ENCODE data around the gene IQSEC1.
A peak's percentile ranks its signal among the peaks of the same experiment; 100 is the strongest.

IQSEC1 gene

DNA sequence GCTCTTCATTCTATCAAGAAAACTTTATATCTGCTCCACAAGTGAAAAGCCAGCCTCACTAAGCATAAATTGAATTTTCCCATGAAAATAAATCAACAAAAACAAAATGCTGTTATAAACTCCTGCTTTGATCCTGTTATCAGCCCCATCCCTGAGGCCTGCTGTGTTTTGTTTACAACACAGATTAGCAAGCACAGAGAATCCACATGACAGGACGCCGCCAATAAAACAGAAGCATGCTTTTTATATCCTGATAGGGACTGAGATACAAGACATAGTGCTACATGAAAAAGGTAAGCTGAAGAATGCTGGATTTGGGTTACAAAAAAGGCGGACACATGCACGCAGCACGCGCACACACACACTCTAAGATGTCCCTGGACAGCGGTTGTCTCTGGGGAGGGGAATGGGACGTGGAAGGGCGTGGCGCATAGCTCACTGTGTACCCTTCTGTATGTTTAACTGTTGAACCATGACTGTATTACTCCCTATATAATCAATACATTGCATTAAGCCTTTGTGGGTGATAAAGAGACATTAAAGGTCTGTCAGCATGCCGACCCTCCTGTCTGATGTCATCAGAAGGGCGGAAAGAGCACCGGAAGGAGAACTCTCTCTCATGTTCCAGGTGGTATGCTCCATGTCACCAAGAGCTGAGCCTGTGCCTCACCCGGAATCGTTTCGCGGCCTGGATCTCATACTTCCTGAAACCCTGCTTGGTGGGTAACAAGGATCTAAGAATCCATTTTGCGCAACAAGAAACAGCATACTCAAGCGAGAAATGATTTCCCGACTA, 93.9 kb downstream of the IQSEC1 start:
- Histone ChIP-seq H2BK12ac (ENCODE audit: low read length) (no peak overlapping the region), H2BK5ac (ENCODE audit: low read length) (no peak overlapping the region), H3K4ac (ENCODE audit: low read length) (no peak overlapping the region), H3K27me3 (ENCODE audit: control insufficient read depth in 3 of 3, insufficient read depth in 3 of 3, low read depth in 1 of 3, low read length in 3 of 3) (no peaks in the 10 kb centered on the region), H2BK15ac (ENCODE audit: low read length) (no peak overlapping the region), H3K23ac (ENCODE audit: low read depth, low read length, poor library complexity) (no peak overlapping the region), H2BK120ac (ENCODE audit: low read depth, low read length) (no peak overlapping the region), H4K8ac (ENCODE audit: low read depth, low read length) (no peak overlapping the region), H3K4me2 (ENCODE audit: insufficient read depth, low read length, poor library complexity, severe bottlenecking) (no peak overlapping the region), H3K27ac (replicated peaks; ENCODE audit: low read length) (no peak overlapping the region), H3K18ac (ENCODE audit: low read length) (no peak overlapping the region), H2AK5ac (ENCODE audit: low read depth, low read length) (no peak overlapping the region), H3K9ac (ENCODE audit: low read depth, low read length, poor library complexity) (no peak overlapping the region), H3K36me3 (replicated peaks in 1 of 2; ENCODE audit: control insufficient read depth in 2 of 2, insufficient read depth in 2 of 2, low read length in 2 of 2) (no peaks in the 10 kb centered on the region), H3K14ac (ENCODE audit: low read length) (no peak overlapping the region), H4K91ac (ENCODE audit: low read depth, low read length, poor library complexity) (no peak overlapping the region), H3K4me1 (ENCODE audit: control insufficient read depth in 2 of 2, insufficient read depth in 1 of 2, low read depth in 1 of 2, low read length in 2 of 2) (peaks cover 7 to 10% of the 10 kb centered on the region in 2 donors), H3K79me1 (ENCODE audit: low read depth, low read length) (peaks cover 4% of the 10 kb centered on the region), H2AFZ (ENCODE audit: low read length) (no peak overlapping the region), H3K9me3 (replicated peaks in 1 of 2; ENCODE audit: control insufficient read depth in 2 of 2, insufficient read depth in 1 of 2, low read depth in 1 of 2, low read length in 2 of 2) (no peaks in the 10 kb centered on the region), H3K4me3 (ENCODE audit: low read length in 2 of 2) (no peak overlapping the region)
- no peak for DNase-seq (ENCODE audit: low spot score)
- WGBS, 2 donors (ENCODE audit: extremely low coverage in 2 of 2, insufficient read length in 2 of 2, insufficient replicate concordance in 1 of 2), result no CpG with 5 or more reads among the region's 20 CpGs

DNA sequence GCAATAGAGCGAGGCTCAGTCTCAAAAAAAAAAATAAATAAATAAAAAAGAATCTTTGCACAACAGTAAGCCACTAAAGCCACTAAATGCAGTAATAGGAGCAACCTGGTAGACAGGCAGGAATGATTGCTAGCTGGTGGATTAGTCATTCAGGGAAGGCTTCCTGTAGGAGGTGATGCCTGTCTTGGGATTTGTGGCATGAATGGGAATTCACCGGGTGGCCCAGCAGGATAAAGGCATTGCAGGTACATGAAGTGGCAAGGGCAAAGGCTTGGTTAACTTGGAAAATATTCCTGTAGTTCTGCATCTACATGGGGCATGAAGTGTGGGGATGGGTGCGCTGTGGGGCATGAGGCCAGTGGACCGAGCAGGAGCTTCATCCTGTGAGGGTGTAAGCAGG, 94.5 kb downstream of the IQSEC1 start:
- DNase-seq (ENCODE audit: low spot score), result no peak
- Histone ChIP-seq H2BK120ac (ENCODE audit: low read depth, low read length) (no peak overlapping the region), H3K18ac (ENCODE audit: low read length) (no peak overlapping the region), H3K14ac (ENCODE audit: low read length) (no peak overlapping the region), H3K27ac (replicated peaks; ENCODE audit: low read length) (no peak overlapping the region), H2AK5ac (ENCODE audit: low read depth, low read length) (no peak overlapping the region), H3K4me2 (ENCODE audit: insufficient read depth, low read length, poor library complexity, severe bottlenecking) (no peak overlapping the region), H3K27me3 (ENCODE audit: control insufficient read depth in 3 of 3, insufficient read depth in 3 of 3, low read depth in 1 of 3, low read length in 3 of 3) (no peaks in the 10 kb centered on the region), H4K91ac (ENCODE audit: low read depth, low read length, poor library complexity) (no peak overlapping the region), H2BK12ac (ENCODE audit: low read length) (no peak overlapping the region), H3K9me3 (replicated peaks in 1 of 2; ENCODE audit: control insufficient read depth in 2 of 2, insufficient read depth in 1 of 2, low read depth in 1 of 2, low read length in 2 of 2) (no peaks in the 10 kb centered on the region), H2BK15ac (ENCODE audit: low read length) (no peak overlapping the region), H3K4ac (ENCODE audit: low read length) (no peak overlapping the region), H4K8ac (ENCODE audit: low read depth, low read length) (no peak overlapping the region), H3K36me3 (replicated peaks in 1 of 2; ENCODE audit: control insufficient read depth in 2 of 2, insufficient read depth in 2 of 2, low read length in 2 of 2) (no peaks in the 10 kb centered on the region), H3K4me1 (ENCODE audit: control insufficient read depth in 2 of 2, insufficient read depth in 1 of 2, low read depth in 1 of 2, low read length in 2 of 2) (peaks cover 6 to 10% of the 10 kb centered on the region in 2 donors), H3K23ac (ENCODE audit: low read depth, low read length, poor library complexity) (no peak overlapping the region), H3K4me3 (ENCODE audit: low read length in 2 of 2) (no peak overlapping the region), H2AFZ (ENCODE audit: low read length) (no peak overlapping the region), H3K79me1 (ENCODE audit: low read depth, low read length) (peaks cover 4% of the 10 kb centered on the region), H2BK5ac (ENCODE audit: low read length) (no peak overlapping the region), H3K9ac (ENCODE audit: low read depth, low read length, poor library complexity) (no peak overlapping the region)
- no CpG with 5 or more reads among the region's 4 CpGs for WGBS, 2 donors (ENCODE audit: extremely low coverage in 2 of 2, insufficient read length in 2 of 2, insufficient replicate concordance in 1 of 2)

DNA sequence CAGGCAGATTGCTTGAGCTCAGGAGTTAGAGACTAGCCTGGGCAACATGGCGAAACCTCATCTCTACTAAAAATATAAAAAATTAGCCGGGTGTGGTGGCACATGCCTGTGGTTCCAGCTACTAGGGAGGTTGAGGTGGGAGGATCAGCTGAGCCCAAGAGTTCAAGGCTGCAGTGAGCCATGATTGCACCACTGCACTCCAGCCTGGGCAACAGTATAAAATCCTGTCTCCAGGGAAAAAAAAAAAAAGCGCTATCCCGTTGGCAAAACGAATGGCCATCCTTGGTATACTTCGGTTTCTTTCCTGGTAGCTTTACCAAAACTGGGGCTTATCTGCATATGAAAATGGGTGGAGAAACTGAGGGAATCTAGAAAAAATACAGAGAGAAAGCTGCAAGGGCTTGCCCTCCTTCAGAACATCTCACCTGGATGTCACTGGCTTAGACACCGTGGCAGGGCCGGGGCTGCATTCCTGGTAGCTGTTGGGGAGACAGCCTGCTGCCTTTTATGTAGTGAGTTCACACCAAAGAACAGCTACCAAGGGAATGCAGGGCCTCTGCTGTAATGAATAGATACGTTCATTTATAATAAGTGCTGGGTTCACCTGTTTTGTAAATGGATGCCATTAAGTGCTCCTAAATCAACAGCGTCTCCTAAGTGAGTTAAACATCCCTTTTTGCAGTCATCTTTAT, 96.0 kb downstream of the IQSEC1 start:
- Histone ChIP-seq H2BK5ac (ENCODE audit: low read length) (no peak overlapping the region), H4K91ac (ENCODE audit: low read depth, low read length, poor library complexity) (no peak overlapping the region), H2AFZ (ENCODE audit: low read length) (no peak overlapping the region), H2BK12ac (ENCODE audit: low read length) (no peak overlapping the region), H4K8ac (ENCODE audit: low read depth, low read length) (no peak overlapping the region), H3K23ac (ENCODE audit: low read depth, low read length, poor library complexity) (no peak overlapping the region), H2BK120ac (ENCODE audit: low read depth, low read length) (no peak overlapping the region), H3K27ac (replicated peaks; ENCODE audit: low read length) (no peak overlapping the region), H3K4me3 (ENCODE audit: low read length in 2 of 2) (no peak overlapping the region), H2AK5ac (ENCODE audit: low read depth, low read length) (no peak overlapping the region), H3K27me3 (ENCODE audit: control insufficient read depth in 3 of 3, insufficient read depth in 3 of 3, low read depth in 1 of 3, low read length in 3 of 3) (no peaks in the 10 kb centered on the region), H3K14ac (ENCODE audit: low read length) (no peak overlapping the region), H3K4ac (ENCODE audit: low read length) (no peak overlapping the region), H3K4me2 (ENCODE audit: insufficient read depth, low read length, poor library complexity, severe bottlenecking) (no peak overlapping the region), H3K36me3 (replicated peaks in 1 of 2; ENCODE audit: control insufficient read depth in 2 of 2, insufficient read depth in 2 of 2, low read length in 2 of 2) (no peaks in the 10 kb centered on the region), H3K9me3 (replicated peaks in 1 of 2; ENCODE audit: control insufficient read depth in 2 of 2, insufficient read depth in 1 of 2, low read depth in 1 of 2, low read length in 2 of 2) (no peaks in the 10 kb centered on the region), H3K79me1 (ENCODE audit: low read depth, low read length) (no peaks in the 10 kb centered on the region), H3K4me1 (ENCODE audit: control insufficient read depth in 2 of 2, insufficient read depth in 1 of 2, low read depth in 1 of 2, low read length in 2 of 2) (peaks cover 6 to 10% of the 10 kb centered on the region in 2 donors), H2BK15ac (ENCODE audit: low read length) (no peak overlapping the region), H3K18ac (ENCODE audit: low read length) (no peak overlapping the region), H3K9ac (ENCODE audit: low read depth, low read length, poor library complexity) (no peak overlapping the region)
- DNase-seq (ENCODE audit: low spot score), result no peak
- no CpG with 5 or more reads among the region's 10 CpGs for WGBS, 2 donors (ENCODE audit: extremely low coverage in 2 of 2, insufficient read length in 2 of 2, insufficient replicate concordance in 1 of 2)

DNA sequence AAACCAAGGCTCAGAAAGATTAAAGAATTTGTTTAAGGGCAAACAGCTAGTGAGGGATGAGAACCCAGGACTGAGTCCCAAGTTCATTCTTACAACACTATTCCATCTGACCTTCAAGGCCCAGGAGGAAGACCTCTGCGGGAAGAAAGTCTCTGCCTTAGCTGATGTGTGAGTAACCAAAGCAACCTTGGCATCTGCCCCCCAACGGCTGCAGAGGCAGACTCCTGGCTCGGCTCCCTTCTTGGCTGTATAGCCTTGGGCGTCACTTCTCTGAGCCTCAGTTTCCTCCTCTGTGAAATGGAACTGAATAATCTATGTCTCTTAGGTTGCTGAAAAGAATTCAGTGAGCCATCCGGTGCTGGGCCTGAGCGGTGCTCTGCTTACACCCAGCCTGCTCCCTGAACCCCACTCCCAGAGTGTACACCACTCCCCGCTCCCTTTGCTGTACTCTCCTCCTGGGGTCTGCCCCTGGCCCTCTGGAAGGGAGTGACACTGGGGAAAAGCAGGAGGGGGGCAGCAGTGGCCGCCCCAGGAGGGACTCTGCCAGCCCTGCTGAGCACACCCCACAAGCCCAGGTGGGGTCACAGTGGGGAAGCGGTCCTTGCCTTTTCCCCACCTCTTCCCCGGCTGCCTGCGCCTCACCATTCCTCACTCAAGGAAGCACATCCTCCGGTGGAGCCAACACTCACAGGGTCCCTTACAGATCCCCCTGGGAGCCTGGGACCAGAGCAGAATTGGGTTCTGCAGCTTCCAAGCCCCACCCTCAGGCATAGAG, 97.3 kb downstream of the IQSEC1 start:
- Histone ChIP-seq H4K8ac (ENCODE audit: low read depth, low read length) (no peak overlapping the region), H3K23ac (ENCODE audit: low read depth, low read length, poor library complexity) (no peak overlapping the region), H3K4me1 (ENCODE audit: control insufficient read depth in 2 of 2, insufficient read depth in 1 of 2, low read depth in 1 of 2, low read length in 2 of 2) (peaks cover 3 to 4% of the 10 kb centered on the region in 2 donors), H3K9ac (ENCODE audit: low read depth, low read length, poor library complexity) (no peak overlapping the region), H3K27me3 (ENCODE audit: control insufficient read depth in 3 of 3, insufficient read depth in 3 of 3, low read depth in 1 of 3, low read length in 3 of 3) (no peaks in the 10 kb centered on the region), H3K18ac (ENCODE audit: low read length) (peak overlapping the region; percentile 36), H2BK5ac (ENCODE audit: low read length) (no peak overlapping the region), H2AFZ (ENCODE audit: low read length) (no peak overlapping the region), H4K91ac (ENCODE audit: low read depth, low read length, poor library complexity) (no peak overlapping the region), H3K79me1 (ENCODE audit: low read depth, low read length) (no peaks in the 10 kb centered on the region), H2BK12ac (ENCODE audit: low read length) (no peak overlapping the region), H3K14ac (ENCODE audit: low read length) (no peak overlapping the region), H3K9me3 (replicated peaks in 1 of 2; ENCODE audit: control insufficient read depth in 2 of 2, insufficient read depth in 1 of 2, low read depth in 1 of 2, low read length in 2 of 2) (no peaks in the 10 kb centered on the region), H3K36me3 (replicated peaks in 1 of 2; ENCODE audit: control insufficient read depth in 2 of 2, insufficient read depth in 2 of 2, low read length in 2 of 2) (no peaks in the 10 kb centered on the region), H3K4me3 (ENCODE audit: low read length in 2 of 2) (no peak overlapping the region), H3K4ac (ENCODE audit: low read length) (no peak overlapping the region), H2AK5ac (ENCODE audit: low read depth, low read length) (no peak overlapping the region), H3K4me2 (ENCODE audit: insufficient read depth, low read length, poor library complexity, severe bottlenecking) (no peak overlapping the region), H3K27ac (replicated peaks; ENCODE audit: low read length) (no peak overlapping the region), H2BK120ac (ENCODE audit: low read depth, low read length) (no peak overlapping the region), H2BK15ac (ENCODE audit: low read length) (no peak overlapping the region)
- DNase-seq (ENCODE audit: low spot score), result no peak
- WGBS, 2 donors (ENCODE audit: extremely low coverage in 2 of 2, insufficient read length in 2 of 2, insufficient replicate concordance in 1 of 2), result no CpG with 5 or more reads among the region's 12 CpGs
